ENCODE results near the gene ADAM17.
"Not testable (repeated sequence)": the region's sequence is repeated elsewhere in the genome, so short reads cannot be mapped to it uniquely, and the experiment has no call there.

DNA sequence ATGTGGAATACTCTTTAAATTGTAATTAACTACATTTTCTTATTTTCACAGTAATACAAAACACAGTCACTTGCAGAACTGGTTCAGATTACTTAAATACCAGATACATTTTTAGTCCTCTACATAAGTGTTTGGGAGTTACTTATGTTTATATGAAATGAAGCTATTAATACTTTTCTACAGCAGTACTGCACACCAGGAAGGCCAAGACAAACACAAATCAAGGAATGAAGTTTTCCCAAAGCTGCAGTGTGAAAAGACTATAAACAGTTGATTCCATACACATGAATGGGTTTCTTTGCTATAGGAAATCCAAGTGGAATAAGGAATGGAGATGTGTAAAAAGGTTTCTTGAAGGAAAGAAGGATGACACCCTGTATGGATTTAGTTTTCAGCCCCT lies 29.3 kb upstream of the ADAM17 start:
- TF ChIP-seq CTCF (IDR thresholded peaks at IDR 0.05; ENCODE audit: insufficient read depth, low read depth, low read length); EZH2 (IDR thresholded peaks at IDR 0.05; ENCODE audit: insufficient read depth, low read length): not testable (repeated sequence)

All from astrocyte (in vitro differentiated cells and primary cell).